ENCODE measurements around the gene MGA.

The MGA gene

DNA sequence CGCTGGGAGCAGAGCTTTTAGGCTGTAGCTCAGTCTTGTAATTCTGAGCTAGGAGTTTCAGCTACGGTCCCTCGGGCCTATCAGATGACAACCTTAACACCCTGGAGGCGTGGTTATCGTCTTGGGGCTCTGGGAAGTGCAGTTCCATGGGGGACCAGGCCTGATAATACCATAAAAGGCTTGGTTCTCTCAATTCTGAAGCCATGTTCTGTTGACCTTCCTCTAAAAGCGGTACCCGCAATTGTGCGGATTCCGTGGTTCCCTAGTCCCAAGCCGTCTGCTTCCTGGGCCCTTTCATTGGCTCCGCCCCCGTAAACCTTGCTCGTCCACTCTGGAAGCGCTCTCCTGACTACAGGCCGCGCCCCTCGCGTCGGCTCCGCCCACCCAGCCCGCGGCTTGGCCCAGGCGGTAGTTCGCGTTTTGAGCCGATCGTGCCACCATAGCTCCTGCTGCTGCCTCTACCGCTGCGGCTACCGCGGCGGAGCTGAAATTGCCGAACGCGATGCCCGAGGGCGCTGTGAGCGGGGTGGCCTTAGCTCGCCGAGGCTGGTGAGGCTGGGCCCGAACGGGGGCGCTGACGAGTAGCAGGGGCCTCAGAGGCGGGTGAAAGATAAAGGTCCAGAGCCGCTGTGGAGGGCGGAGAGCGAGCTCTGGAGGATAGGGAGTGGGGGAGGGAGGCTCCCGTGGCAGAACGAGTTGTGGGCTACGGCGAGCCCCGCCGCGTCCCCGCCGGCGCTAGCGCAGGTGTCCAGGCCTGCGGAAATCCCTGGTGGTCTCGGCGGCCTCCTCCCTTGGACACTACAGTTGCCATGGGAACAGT lies 114.1 kb downstream of the MGA start, which contains the start of gene MAPKBP1:
MAPKBP1 (plus strand) TSS at position 423 of the 820 bp plus-strand sequence. CDS start 792 bp downstream, outside the sequence.
- Histone ChIP-seq H3K9me3 (ENCODE audit: low read length) (no peaks in the 10 kb centered on the region), H3K9ac (ENCODE audit: low read length) (peak within 1 kb of the TSS; percentile 55), H3K36me3 (ENCODE audit: insufficient read depth, low read length) (no peaks in the 10 kb centered on the region), H3K27ac (ENCODE audit: low read depth, low read length) (peak within 1 kb of the TSS; percentile 84), H3K4me3 (ENCODE audit: low read depth in 1 of 2, low read length in 2 of 2) (peak within 1 kb of the TSS; percentile 75 to 93), H3K27me3 (ENCODE audit: control insufficient read depth in 1 of 2, insufficient read depth in 2 of 2, low read length in 2 of 2) (no peaks in the 10 kb centered on the region), H3K4me1 (ENCODE audit: insufficient read depth, low read length) (peaks cover 48% of the 10 kb centered on the region)

- H3K4me1 ChIP-seq (ENCODE audit: insufficient read depth, low read length): peaks cover 54% of the 10 kb centered on the region
- H3K4me3 ChIP-seq (ENCODE audit: low read depth in 1 of 2, low read length in 2 of 2): peak overlapping the region; percentile 75 to 93
- H3K9ac ChIP-seq (ENCODE audit: low read length): peak overlapping the region; percentile 39
- no peaks in the 10 kb centered on the region for H3K27me3 ChIP-seq (ENCODE audit: control insufficient read depth in 1 of 2, insufficient read depth in 2 of 2, low read length in 2 of 2)
- no peaks in the 10 kb centered on the region for H3K36me3 ChIP-seq (ENCODE audit: insufficient read depth, low read length)
- H3K9me3 ChIP-seq (ENCODE audit: low read length): no peaks in the 10 kb centered on the region
- H3K27ac ChIP-seq (ENCODE audit: low read depth, low read length): peak overlapping the region; percentile 84
Observed at GRCh38 chr15:41774882-41775417, 114.7 kb downstream of the MGA start.

DNA sequence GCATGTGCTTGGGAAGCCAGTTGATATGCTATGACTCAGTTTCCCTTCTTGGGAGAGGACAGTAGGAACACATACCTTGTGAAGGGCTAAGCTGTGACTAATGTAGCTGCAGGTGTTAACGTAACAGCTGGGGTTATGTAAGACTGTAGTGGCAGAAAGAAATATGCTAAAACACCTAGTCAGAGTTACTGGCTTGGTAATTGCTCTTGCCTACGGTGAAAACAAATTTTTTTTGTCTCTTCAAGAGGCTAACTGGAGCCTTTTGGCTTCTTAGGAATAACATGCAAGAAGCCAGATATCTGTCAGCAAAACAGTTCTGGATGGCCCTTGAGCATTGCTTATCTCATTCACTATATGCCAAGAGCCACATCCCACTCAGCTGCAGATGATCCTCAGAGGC lies 115.4 kb downstream of the MGA start:
- Histone ChIP-seq H3K27me3 (ENCODE audit: control insufficient read depth in 1 of 2, insufficient read depth in 2 of 2, low read length in 2 of 2) (no peaks in the 10 kb centered on the region), H3K4me1 (ENCODE audit: insufficient read depth, low read length) (peaks cover 61% of the 10 kb centered on the region), H3K4me3 (ENCODE audit: low read depth in 1 of 2, low read length in 2 of 2) (peak overlapping the region; percentile 75 to 93), H3K36me3 (ENCODE audit: insufficient read depth, low read length) (no peaks in the 10 kb centered on the region), H3K9me3 (ENCODE audit: low read length) (no peaks in the 10 kb centered on the region), H3K9ac (ENCODE audit: low read length) (peak overlapping the region; percentile 39), H3K27ac (ENCODE audit: low read depth, low read length) (no peak overlapping the region)

GRCh38 chr15:41777421-41777973 lies 117.3 kb downstream of the MGA start:
- Histone ChIP-seq H3K4me1 (ENCODE audit: insufficient read depth, low read length) (peaks cover 65% of the 10 kb centered on the region), H3K9me3 (ENCODE audit: low read length) (no peaks in the 10 kb centered on the region), H3K4me3 (ENCODE audit: low read depth in 1 of 2, low read length in 2 of 2) (no peak overlapping the region), H3K27ac (ENCODE audit: low read depth, low read length) (no peak overlapping the region), H3K36me3 (ENCODE audit: insufficient read depth, low read length) (no peaks in the 10 kb centered on the region), H3K9ac (ENCODE audit: low read length) (no peak overlapping the region), H3K27me3 (ENCODE audit: control insufficient read depth in 1 of 2, insufficient read depth in 2 of 2, low read length in 2 of 2) (no peaks in the 10 kb centered on the region)

DNA sequence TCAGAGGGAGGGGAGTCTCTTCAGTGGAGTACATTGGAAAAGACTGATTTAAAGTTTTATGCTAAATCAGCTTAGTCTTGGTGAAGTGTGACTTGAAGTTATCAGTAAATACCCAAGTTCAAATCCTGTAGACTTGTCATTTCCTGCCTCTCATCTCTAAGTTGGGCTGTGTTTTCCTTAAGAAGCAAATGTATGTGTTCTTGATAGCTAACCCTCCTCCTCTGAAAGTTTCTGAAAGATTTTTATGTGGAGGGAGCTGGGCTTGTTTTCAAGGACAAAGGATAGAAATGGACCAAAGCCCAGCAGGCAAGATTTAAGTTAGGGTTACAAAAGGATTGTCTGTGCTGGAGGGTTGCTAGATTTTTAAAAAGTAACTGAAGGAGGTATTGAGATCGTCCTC lies 118.3 kb downstream of the MGA start:
- H3K9me3 ChIP-seq (ENCODE audit: low read length): no peaks in the 10 kb centered on the region
- H3K9ac ChIP-seq (ENCODE audit: low read length): no peak overlapping the region
- no peak overlapping the region for H3K27ac ChIP-seq (ENCODE audit: low read depth, low read length)
- no peaks in the 10 kb centered on the region for H3K36me3 ChIP-seq (ENCODE audit: insufficient read depth, low read length)
- H3K4me3 ChIP-seq (ENCODE audit: low read depth in 1 of 2, low read length in 2 of 2): no peak overlapping the region
- no peaks in the 10 kb centered on the region for H3K27me3 ChIP-seq (ENCODE audit: control insufficient read depth in 1 of 2, insufficient read depth in 2 of 2, low read length in 2 of 2)
- peaks cover 57% of the 10 kb centered on the region for H3K4me1 ChIP-seq (ENCODE audit: insufficient read depth, low read length)

DNA sequence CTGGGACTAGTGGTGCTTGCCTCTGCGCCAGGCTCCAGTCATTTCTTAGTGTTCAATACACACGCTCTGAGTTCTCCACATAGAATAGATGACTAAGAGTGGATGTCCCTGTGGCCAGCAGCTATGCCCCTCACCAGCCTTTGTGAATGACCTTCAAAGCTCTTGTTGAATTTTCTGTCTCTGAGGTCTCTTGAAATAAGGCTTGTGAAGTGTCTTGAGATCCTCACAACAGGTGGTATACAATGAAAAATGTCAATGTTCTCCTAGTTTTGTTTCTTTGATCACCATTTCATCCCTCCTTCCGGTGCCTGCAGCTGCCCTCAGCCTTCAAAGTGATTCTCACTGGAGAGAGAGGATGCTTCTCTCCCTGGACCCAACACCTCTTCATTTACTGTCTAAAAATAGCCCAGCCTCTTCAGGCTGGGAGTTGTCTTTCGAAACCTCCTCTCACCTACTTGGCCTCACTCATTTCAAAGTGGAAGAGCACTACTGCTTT lies 119.5 kb downstream of the MGA start:
- Histone ChIP-seq H3K27ac (ENCODE audit: low read depth, low read length) (no peak overlapping the region), H3K9ac (ENCODE audit: low read length) (no peak overlapping the region), H3K9me3 (ENCODE audit: low read length) (no peaks in the 10 kb centered on the region), H3K27me3 (ENCODE audit: control insufficient read depth in 1 of 2, insufficient read depth in 2 of 2, low read length in 2 of 2) (no peaks in the 10 kb centered on the region), H3K4me3 (ENCODE audit: low read depth in 1 of 2, low read length in 2 of 2) (no peak overlapping the region), H3K4me1 (ENCODE audit: insufficient read depth, low read length) (peaks cover 54% of the 10 kb centered on the region), H3K36me3 (ENCODE audit: insufficient read depth, low read length) (no peaks in the 10 kb centered on the region)

DNA sequence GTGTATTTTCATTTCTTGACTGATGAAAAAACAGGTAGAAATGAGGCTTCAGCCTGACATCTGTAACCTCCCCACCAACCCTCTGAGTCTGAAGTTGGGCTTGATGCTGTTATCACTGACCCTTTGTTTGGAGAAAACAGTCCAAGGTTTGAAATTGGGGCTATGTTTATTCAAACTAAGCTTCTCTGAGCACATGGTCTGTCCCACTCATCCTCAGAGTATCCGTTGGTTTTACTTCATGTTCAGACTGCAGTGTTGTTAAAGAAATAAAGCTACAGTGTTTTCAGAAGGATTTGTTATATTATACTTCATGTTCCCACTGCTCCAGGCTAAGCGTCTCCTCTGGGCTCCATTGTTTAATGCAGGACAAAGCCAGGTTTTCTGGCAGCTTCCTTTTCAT lies 120.1 kb downstream of the MGA start:
- peaks cover 52% of the 10 kb centered on the region for H3K4me1 ChIP-seq (ENCODE audit: insufficient read depth, low read length)
- H3K27me3 ChIP-seq (ENCODE audit: control insufficient read depth in 1 of 2, insufficient read depth in 2 of 2, low read length in 2 of 2): no peaks in the 10 kb centered on the region
- no peak overlapping the region for H3K27ac ChIP-seq (ENCODE audit: low read depth, low read length)
- H3K4me3 ChIP-seq (ENCODE audit: low read depth in 1 of 2, low read length in 2 of 2): no peak overlapping the region
- H3K9ac ChIP-seq (ENCODE audit: low read length): no peak overlapping the region
- H3K9me3 ChIP-seq (ENCODE audit: low read length): no peaks in the 10 kb centered on the region
- no peaks in the 10 kb centered on the region for H3K36me3 ChIP-seq (ENCODE audit: insufficient read depth, low read length)

GRCh38 chr15:41780727-41781126 lies 120.5 kb downstream of the MGA start:
- Histone ChIP-seq H3K27ac (ENCODE audit: low read depth, low read length) (no peak overlapping the region), H3K27me3 (ENCODE audit: control insufficient read depth in 1 of 2, insufficient read depth in 2 of 2, low read length in 2 of 2) (no peaks in the 10 kb centered on the region), H3K4me3 (ENCODE audit: low read depth in 1 of 2, low read length in 2 of 2) (no peak overlapping the region), H3K4me1 (ENCODE audit: insufficient read depth, low read length) (peaks cover 47% of the 10 kb centered on the region), H3K9ac (ENCODE audit: low read length) (no peak overlapping the region), H3K36me3 (ENCODE audit: insufficient read depth, low read length) (no peaks in the 10 kb centered on the region), H3K9me3 (ENCODE audit: low read length) (no peaks in the 10 kb centered on the region)

- Histone ChIP-seq H3K27me3 (ENCODE audit: control insufficient read depth in 1 of 2, insufficient read depth in 2 of 2, low read length in 2 of 2) (no peaks in the 10 kb centered on the region), H3K9me3 (ENCODE audit: low read length) (no peaks in the 10 kb centered on the region), H3K27ac (ENCODE audit: low read depth, low read length) (no peak overlapping the region), H3K4me1 (ENCODE audit: insufficient read depth, low read length) (peaks cover 28% of the 10 kb centered on the region), H3K4me3 (ENCODE audit: low read depth in 1 of 2, low read length in 2 of 2) (no peak overlapping the region), H3K36me3 (ENCODE audit: insufficient read depth, low read length) (no peaks in the 10 kb centered on the region), H3K9ac (ENCODE audit: low read length) (no peak overlapping the region)
Observed at GRCh38 chr15:41782371-41783282, 122.4 kb downstream of the MGA start.

DNA sequence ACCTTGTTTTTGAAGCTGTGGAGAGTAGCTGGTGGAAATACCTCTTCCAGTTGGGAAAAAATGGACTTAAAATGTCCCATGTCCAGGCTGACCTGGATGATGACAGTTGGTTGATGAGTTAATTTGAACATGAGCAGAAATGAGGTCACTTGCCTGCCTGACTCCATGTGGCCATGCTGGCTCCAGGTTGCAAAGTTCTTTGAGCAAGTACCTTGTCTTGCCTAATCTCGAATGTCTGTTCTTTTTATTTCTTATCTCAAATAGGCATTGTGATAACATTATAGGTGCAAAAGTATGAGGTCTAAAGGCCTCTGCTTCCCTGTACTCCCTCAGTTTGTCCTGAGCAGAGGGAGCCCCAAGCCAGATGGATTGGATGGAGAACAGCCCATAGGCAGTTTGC lies 123.1 kb downstream of the MGA start:
- Histone ChIP-seq H3K9me3 (ENCODE audit: low read length) (no peaks in the 10 kb centered on the region), H3K4me1 (ENCODE audit: insufficient read depth, low read length) (peaks cover 21% of the 10 kb centered on the region), H3K4me3 (ENCODE audit: low read depth in 1 of 2, low read length in 2 of 2) (no peak overlapping the region), H3K9ac (ENCODE audit: low read length) (no peak overlapping the region), H3K27ac (ENCODE audit: low read depth, low read length) (no peak overlapping the region), H3K27me3 (ENCODE audit: control insufficient read depth in 1 of 2, insufficient read depth in 2 of 2, low read length in 2 of 2) (no peaks in the 10 kb centered on the region), H3K36me3 (ENCODE audit: insufficient read depth, low read length) (no peaks in the 10 kb centered on the region)

DNA sequence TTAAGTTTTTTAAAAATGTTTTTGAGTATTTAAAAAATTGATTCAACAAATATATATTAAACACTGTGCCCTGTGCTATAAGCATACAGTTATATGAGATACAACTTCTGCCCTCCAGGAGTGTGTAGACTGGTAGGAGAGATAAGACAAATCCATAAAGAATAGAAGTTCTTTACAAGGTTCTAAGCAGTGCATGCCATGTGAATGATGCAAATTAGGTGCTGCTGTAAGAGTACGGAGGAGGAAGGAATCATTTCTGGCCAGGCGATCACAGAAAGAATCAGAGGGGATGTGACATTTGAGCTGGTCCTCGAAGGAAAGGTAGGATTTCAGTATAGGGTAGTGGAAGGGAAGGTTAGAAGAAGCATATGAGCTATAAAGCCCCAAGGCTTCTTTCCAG lies 128.1 kb downstream of the MGA start:
- Histone ChIP-seq H3K27me3 (ENCODE audit: control insufficient read depth in 1 of 2, insufficient read depth in 2 of 2, low read length in 2 of 2) (no peaks in the 10 kb centered on the region), H3K9ac (ENCODE audit: low read length) (no peak overlapping the region), H3K4me1 (ENCODE audit: insufficient read depth, low read length) (peaks cover 37% of the 10 kb centered on the region), H3K4me3 (ENCODE audit: low read depth in 1 of 2, low read length in 2 of 2) (no peak overlapping the region), H3K27ac (ENCODE audit: low read depth, low read length) (no peak overlapping the region), H3K9me3 (ENCODE audit: low read length) (no peaks in the 10 kb centered on the region), H3K36me3 (ENCODE audit: insufficient read depth, low read length) (no peaks in the 10 kb centered on the region)
